GM19455 (cell line): ENCODE results near the gene HDAC4.
"Not testable (repeated sequence)": the region's sequence is repeated elsewhere in the genome, so short reads cannot be mapped to it uniquely, and the experiment has no call there.

Experiments used
- ATAC-seq: cut with Tn5 transposase; IDR thresholded peaks from one replicate; pipeline ENCODE4 v1.9.1; 2021; ENCODE audit not compliant: unreplicated experiment

HDAC4 gene

GRCh38 chr2:239042551-239043320, 358.1 kb downstream of the HDAC4 start:
- no peak for ATAC-seq

GRCh38 chr2:239042046-239042445, 358.8 kb downstream of the HDAC4 start:
- ATAC-seq: no peak

- ATAC-seq: no peak
These were observed 359.8 kb downstream of the HDAC4 start for GRCh38 chr2:239041062-239041461.

- no peak for ATAC-seq
These were observed 360.6 kb downstream of the HDAC4 start for GRCh38 chr2:239040152-239040761.

GRCh38 chr2:239039479-239039861, 361.4 kb downstream of the HDAC4 start:
- no peak for ATAC-seq

- ATAC-seq: no peak
These were observed 361.9 kb downstream of the HDAC4 start for GRCh38 chr2:239038773-239039478.

- ATAC-seq: not testable (repeated sequence)
These were observed 362.5 kb downstream of the HDAC4 start for GRCh38 chr2:239038284-239038683.

- no peak for ATAC-seq
These were observed 363.3 kb downstream of the HDAC4 start for GRCh38 chr2:239037559-239037910.

- no peak for ATAC-seq
These were observed 363.8 kb downstream of the HDAC4 start for GRCh38 chr2:239036819-239037558.

- no peak for ATAC-seq
These were observed 364.7 kb downstream of the HDAC4 start for GRCh38 chr2:239035997-239036731.

- no peak for ATAC-seq
These were observed 365.4 kb downstream of the HDAC4 start for GRCh38 chr2:239035361-239035814.

GRCh38 chr2:239034561-239035341, 366.1 kb downstream of the HDAC4 start:
- no peak for ATAC-seq

- ATAC-seq: no peak
These were observed 366.8 kb downstream of the HDAC4 start for GRCh38 chr2:239033801-239034560.

- ATAC-seq: no peak
These were observed 370.9 kb downstream of the HDAC4 start for GRCh38 chr2:239029958-239030357.

GRCh38 chr2:239028253-239028619, 372.6 kb downstream of the HDAC4 start:
- ATAC-seq: no peak

GRCh38 chr2:239027391-239028252, 373.2 kb downstream of the HDAC4 start:
- no peak for ATAC-seq

GRCh38 chr2:239026711-239027361, 374.0 kb downstream of the HDAC4 start:
- no peak for ATAC-seq

GRCh38 chr2:239025951-239026461, 374.8 kb downstream of the HDAC4 start:
- ATAC-seq: no peak
